DMS79 (cell line): ENCODE measurements around the gene MSI2.
A peak's percentile ranks its signal among the peaks of the same experiment; 100 is the strongest.

Source experiments
- DNase-seq: peaks from one replicate; lab custom pipeline; 2025; lab: John Stamatoyannopoulos, UW

MSI2 gene

GRCh38 chr17:57600074-57600473 is 343.8 kb downstream of the MSI2 start:
- DNase-seq: no peak

GRCh38 chr17:57601143-57601735 is 344.9 kb downstream of the MSI2 start:
- DNase-seq: no peak

GRCh38 chr17:57602896-57603295 is 346.6 kb downstream of the MSI2 start:
- no peak for DNase-seq

GRCh38 chr17:57603546-57603945 is 347.2 kb downstream of the MSI2 start:
- DNase-seq: no peak

- DNase-seq: peak; percentile 43
Measured at GRCh38 chr17:57603978-57604377, 347.7 kb downstream of the MSI2 start.

GRCh38 chr17:57604771-57605674 is 348.7 kb downstream of the MSI2 start:
- peak; percentile 11 for DNase-seq

GRCh38 chr17:57605675-57606105 is 349.4 kb downstream of the MSI2 start:
- peak; percentile 73 for DNase-seq

GRCh38 chr17:57606111-57606875 is 350.0 kb downstream of the MSI2 start:
- DNase-seq: peak; percentile 30

GRCh38 chr17:57607553-57608120 is 351.3 kb downstream of the MSI2 start:
- no peak for DNase-seq

- DNase-seq: no peak
Measured at GRCh38 chr17:57608369-57609124, 352.2 kb downstream of the MSI2 start.

GRCh38 chr17:57609125-57609877 is 353.0 kb downstream of the MSI2 start:
- no peak for DNase-seq

- no peak for DNase-seq
Measured at GRCh38 chr17:57609878-57610270, 353.6 kb downstream of the MSI2 start.

GRCh38 chr17:57612202-57613071 is 356.1 kb downstream of the MSI2 start:
- no peak for DNase-seq

- DNase-seq: no peak
Measured at GRCh38 chr17:57614742-57615141, 358.4 kb downstream of the MSI2 start.

- DNase-seq: no peak
Measured at GRCh38 chr17:57615836-57616757, 359.8 kb downstream of the MSI2 start.

- no peak for DNase-seq
Measured at GRCh38 chr17:57617218-57617617, 360.9 kb downstream of the MSI2 start.

- no peak for DNase-seq
Measured at GRCh38 chr17:57619061-57619937, 363.0 kb downstream of the MSI2 start.

- DNase-seq: no peak
Measured at GRCh38 chr17:57620576-57620975, 364.3 kb downstream of the MSI2 start.
